ENCODE data around the gene ZIK1. TPM values are rescaled to one million over a fixed set of nuclear protein-coding genes. Genes with fewer than 3 reads are reported as not detected.

The ZIK1 gene
- polyA plus RNA-seq, 1 donor (not counting 4 experiments of a cell fraction or from before 2014, with no cell fraction given) = 3.9 TPM

- no peak overlapping the region for H3K9ac ChIP-seq (ENCODE audit: control insufficient read depth, extremely low read depth, insufficient read depth, low read length)
- H4K20me1 ChIP-seq (ENCODE audit: control insufficient read depth, extremely low read depth, insufficient read depth, low read length) = no peaks in the 10 kb centered on the region
- H3K9me3 ChIP-seq (ENCODE audit: control insufficient read depth, low read depth, low read length) = peaks cover 48% of the 10 kb centered on the region
- H3K27me3 ChIP-seq (ENCODE audit: control insufficient read depth, extremely low read depth, insufficient read depth, low read length) = no peaks in the 10 kb centered on the region
- peak overlapping the region; percentile 90 to 97 (median 93) for H3K4me3 ChIP-seq (ENCODE audit: control insufficient read depth in 2 of 3, extremely low read depth in 1 of 3, insufficient read depth in 2 of 3, low read depth in 1 of 3, low read length in 3 of 3)
- H3K4me2 ChIP-seq (ENCODE audit: control insufficient read depth, extremely low read depth, insufficient read depth, low read depth, low read length) = peak overlapping the region; percentile 78
- FAIRE-seq = no peak
- no peak overlapping the region for H2AFZ ChIP-seq (ENCODE audit: control insufficient read depth, low read length)
- H3K36me3 ChIP-seq (ENCODE audit: control insufficient read depth in 2 of 2, extremely low read depth in 1 of 2, insufficient read depth in 2 of 2, low read length in 2 of 2) = peaks cover 25 to 47% of the 10 kb centered on the region in 2 experiments
- no peaks in the 10 kb centered on the region for H3K9me1 ChIP-seq (ENCODE audit: control insufficient read depth, extremely low read depth, insufficient read depth, low read length)
- dilution Hi-C loops (cut with MboI; ENCODE audit: extremely low pct_ligation_motif_present, low sequenced_read_pairs) = no loop called here
- H3K27ac ChIP-seq (ENCODE audit: control insufficient read depth, insufficient read depth, low read length) = no peak overlapping the region
- peaks cover 64% of the 10 kb centered on the region for H3K79me2 ChIP-seq (ENCODE audit: control insufficient read depth, insufficient read depth, low read length)
- no peak for DNase-seq (ENCODE audit: low read depth, low spot score)
- no peak for TF ChIP-seq CTCF (optimal IDR thresholded peaks at IDR 0.05 in 1 of 3, IDR thresholded peaks at IDR 0.05 in 1 of 3, conservative IDR thresholded peaks at IDR 0.05 in 1 of 3; ENCODE audit: extremely low read depth in 1 of 3, insufficient read depth in 2 of 3, low read length in 3 of 3)
- TF ChIP-seq EZH2 (IDR thresholded peaks at IDR 0.05; ENCODE audit: low read length) = no peak
- peaks cover 8% of the 10 kb centered on the region for H3K4me1 ChIP-seq (ENCODE audit: control insufficient read depth, extremely low read depth, insufficient read depth, low read length)
Observed at GRCh38 chr19:57615346-57615745, 31.4 kb downstream of the ZIK1 start.

- Histone ChIP-seq H3K36me3 (ENCODE audit: control insufficient read depth in 2 of 2, extremely low read depth in 1 of 2, insufficient read depth in 2 of 2, low read length in 2 of 2) (peaks cover 50 to 77% of the 10 kb centered on the region in 2 experiments), H3K4me3 (ENCODE audit: control insufficient read depth in 2 of 3, extremely low read depth in 1 of 3, insufficient read depth in 2 of 3, low read depth in 1 of 3, low read length in 3 of 3) (no peak overlapping the region), H3K79me2 (ENCODE audit: control insufficient read depth, insufficient read depth, low read length) (peaks cover 76% of the 10 kb centered on the region), H3K4me2 (ENCODE audit: control insufficient read depth, extremely low read depth, insufficient read depth, low read depth, low read length) (no peak overlapping the region), H3K9me3 (ENCODE audit: control insufficient read depth, low read depth, low read length) (peaks cover 65% of the 10 kb centered on the region), H3K27ac (ENCODE audit: control insufficient read depth, insufficient read depth, low read length) (no peak overlapping the region), H3K4me1 (ENCODE audit: control insufficient read depth, extremely low read depth, insufficient read depth, low read length) (no peaks in the 10 kb centered on the region), H3K9me1 (ENCODE audit: control insufficient read depth, extremely low read depth, insufficient read depth, low read length) (no peaks in the 10 kb centered on the region), H4K20me1 (ENCODE audit: control insufficient read depth, extremely low read depth, insufficient read depth, low read length) (no peaks in the 10 kb centered on the region), H3K27me3 (ENCODE audit: control insufficient read depth, extremely low read depth, insufficient read depth, low read length) (no peaks in the 10 kb centered on the region), H2AFZ (ENCODE audit: control insufficient read depth, low read length) (no peak overlapping the region), H3K9ac (ENCODE audit: control insufficient read depth, extremely low read depth, insufficient read depth, low read length) (no peak overlapping the region)
- DNase-seq (ENCODE audit: low read depth, low spot score) (no peak), FAIRE-seq (no peak)
- dilution Hi-C loops (cut with MboI; ENCODE audit: extremely low pct_ligation_motif_present, low sequenced_read_pairs) = no loop called here
- TF ChIP-seq EZH2 (IDR thresholded peaks at IDR 0.05; ENCODE audit: low read length) (no peak), CTCF (optimal IDR thresholded peaks at IDR 0.05 in 1 of 3, IDR thresholded peaks at IDR 0.05 in 1 of 3, conservative IDR thresholded peaks at IDR 0.05 in 1 of 3; ENCODE audit: extremely low read depth in 1 of 3, insufficient read depth in 2 of 3, low read length in 3 of 3) (no peak)
Observed at GRCh38 chr19:57620673-57621348, 36.9 kb downstream of the ZIK1 start.

Data from keratinocyte (primary cell).